Measurements from ENCODE around the gene KRT6B. TPM values are rescaled to one million over a fixed set of nuclear protein-coding genes. Genes with fewer than 3 reads are reported as not detected.
"Not testable (repeated sequence)": the region's sequence is repeated elsewhere in the genome, so short reads cannot be mapped to it uniquely, and the experiment has no call there.

KRT6B gene
- not detected for total RNA-seq (2021; ENCODE audit: unreplicated experiment)
- polyA plus RNA-seq (2012; ENCODE audit: insufficient read length): not detected
- not detected for Bru-seq, nascent RNA
- BruChase-seq, experiment 1, labeled RNA remaining after a 2-hour chase: not detected
- BruChase-seq, experiment 2, labeled RNA remaining after a 6-hour chase: not detected
- long read RNA-seq: 0 reads

DNA sequence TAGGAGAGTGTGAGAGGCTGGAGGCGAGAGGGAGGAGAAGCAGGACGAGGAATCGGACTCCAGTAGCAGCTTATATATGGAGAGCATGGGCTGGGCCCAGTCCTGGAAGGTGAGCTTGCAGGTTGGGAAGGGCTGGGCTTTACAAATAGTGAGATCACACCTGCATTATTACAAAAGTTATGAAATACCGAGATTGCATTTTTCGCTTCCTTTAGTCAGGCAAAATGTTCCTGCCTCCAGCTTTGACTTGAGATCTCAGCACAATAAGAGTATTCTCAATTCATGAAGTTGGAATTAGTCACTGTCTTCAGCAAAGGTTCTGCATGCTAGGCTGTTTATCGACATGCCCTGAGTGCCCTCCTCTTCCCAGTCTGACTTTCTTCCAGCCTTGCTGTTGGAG lies at the start of gene KRT6B:
Gene KRT6B (minus strand): TSS at position 46 of the 400 bp plus-strand sequence. CDS start 68 bp downstream, outside the sequence.
- Histone ChIP-seq H3K4me1 (ENCODE audit: control insufficient read depth, insufficient read depth, low read length) (peaks cover 8% of the 10 kb centered on the region; the same call in 1 of the 2 replicates), H3K27me3 (ENCODE audit: control insufficient read depth, insufficient read depth, low read length) (peaks cover 3% of the 10 kb centered on the region; the same call in 1 of the 2 replicates), H3K4me3 (ENCODE audit: low read depth in 2 of 2, low read length in 2 of 2) (no peak within 1 kb of the TSS), H3K27ac (ENCODE audit: low read length) (no peak within 1 kb of the TSS), H3K36me3 (ENCODE audit: control insufficient read depth, insufficient read depth, low read length) (no peaks in the 10 kb centered on the region), H3K9me3 (ENCODE audit: control insufficient read depth, insufficient read depth, low read depth, low read length) (no peaks in the 10 kb centered on the region)
- BruUV-seq (replicated peaks): no TSS peak
- ChIA-PET POLR2A (no interaction called here), CTCF (no interaction called here)
- in situ Hi-C loops (cut with HindIII; ENCODE audit: low pct_unique_long_range_greater_than_20kb, low sequenced_read_pairs): no loop called here
- ATAC-seq (no peak), DNase-seq (ENCODE audit: low read depth, low spot score) (no peak)
- intact Hi-C loops (cut with micrococcal nuclease; ENCODE audit: unreplicated experiment): no loop called here
- TF ChIP-seq, protein P1, sequence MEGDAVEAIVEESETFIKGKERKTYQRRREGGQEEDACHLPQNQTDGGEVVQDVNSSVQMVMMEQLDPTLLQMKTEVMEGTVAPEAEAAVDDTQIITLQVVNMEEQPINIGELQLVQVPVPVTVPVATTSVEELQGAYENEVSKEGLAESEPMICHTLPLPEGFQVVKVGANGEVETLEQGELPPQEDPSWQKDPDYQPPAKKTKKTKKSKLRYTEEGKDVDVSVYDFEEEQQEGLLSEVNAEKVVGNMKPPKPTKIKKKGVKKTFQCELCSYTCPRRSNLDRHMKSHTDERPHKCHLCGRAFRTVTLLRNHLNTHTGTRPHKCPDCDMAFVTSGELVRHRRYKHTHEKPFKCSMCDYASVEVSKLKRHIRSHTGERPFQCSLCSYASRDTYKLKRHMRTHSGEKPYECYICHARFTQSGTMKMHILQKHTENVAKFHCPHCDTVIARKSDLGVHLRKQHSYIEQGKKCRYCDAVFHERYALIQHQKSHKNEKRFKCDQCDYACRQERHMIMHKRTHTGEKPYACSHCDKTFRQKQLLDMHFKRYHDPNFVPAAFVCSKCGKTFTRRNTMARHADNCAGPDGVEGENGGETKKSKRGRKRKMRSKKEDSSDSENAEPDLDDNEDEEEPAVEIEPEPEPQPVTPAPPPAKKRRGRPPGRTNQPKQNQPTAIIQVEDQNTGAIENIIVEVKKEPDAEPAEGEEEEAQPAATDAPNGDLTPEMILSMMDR (IDR thresholded peaks at IDR 0.05): no peak
- TF ChIP-seq SIN3A (IDR thresholded peaks at IDR 0.05; ENCODE audit: borderline replicate concordance, insufficient read depth, low read depth, low read length): no peak
- TF ChIP-seq POLR2AphosphoS5 (IDR thresholded peaks at IDR 0.05; ENCODE audit: low read depth, low read length): no peak
- no peak for TF ChIP-seq TCF7L2 (IDR thresholded peaks at IDR 0.05; ENCODE audit: low read depth, low read length)
- TF ChIP-seq, protein P2, sequence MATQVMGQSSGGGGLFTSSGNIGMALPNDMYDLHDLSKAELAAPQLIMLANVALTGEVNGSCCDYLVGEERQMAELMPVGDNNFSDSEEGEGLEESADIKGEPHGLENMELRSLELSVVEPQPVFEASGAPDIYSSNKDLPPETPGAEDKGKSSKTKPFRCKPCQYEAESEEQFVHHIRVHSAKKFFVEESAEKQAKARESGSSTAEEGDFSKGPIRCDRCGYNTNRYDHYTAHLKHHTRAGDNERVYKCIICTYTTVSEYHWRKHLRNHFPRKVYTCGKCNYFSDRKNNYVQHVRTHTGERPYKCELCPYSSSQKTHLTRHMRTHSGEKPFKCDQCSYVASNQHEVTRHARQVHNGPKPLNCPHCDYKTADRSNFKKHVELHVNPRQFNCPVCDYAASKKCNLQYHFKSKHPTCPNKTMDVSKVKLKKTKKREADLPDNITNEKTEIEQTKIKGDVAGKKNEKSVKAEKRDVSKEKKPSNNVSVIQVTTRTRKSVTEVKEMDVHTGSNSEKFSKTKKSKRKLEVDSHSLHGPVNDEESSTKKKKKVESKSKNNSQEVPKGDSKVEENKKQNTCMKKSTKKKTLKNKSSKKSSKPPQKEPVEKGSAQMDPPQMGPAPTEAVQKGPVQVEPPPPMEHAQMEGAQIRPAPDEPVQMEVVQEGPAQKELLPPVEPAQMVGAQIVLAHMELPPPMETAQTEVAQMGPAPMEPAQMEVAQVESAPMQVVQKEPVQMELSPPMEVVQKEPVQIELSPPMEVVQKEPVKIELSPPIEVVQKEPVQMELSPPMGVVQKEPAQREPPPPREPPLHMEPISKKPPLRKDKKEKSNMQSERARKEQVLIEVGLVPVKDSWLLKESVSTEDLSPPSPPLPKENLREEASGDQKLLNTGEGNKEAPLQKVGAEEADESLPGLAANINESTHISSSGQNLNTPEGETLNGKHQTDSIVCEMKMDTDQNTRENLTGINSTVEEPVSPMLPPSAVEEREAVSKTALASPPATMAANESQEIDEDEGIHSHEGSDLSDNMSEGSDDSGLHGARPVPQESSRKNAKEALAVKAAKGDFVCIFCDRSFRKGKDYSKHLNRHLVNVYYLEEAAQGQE (IDR thresholded peaks at IDR 0.05; ENCODE audit: insufficient read depth in 1 of 2, low read depth in 2 of 2, low read length in 1 of 2): no peak

DNA sequence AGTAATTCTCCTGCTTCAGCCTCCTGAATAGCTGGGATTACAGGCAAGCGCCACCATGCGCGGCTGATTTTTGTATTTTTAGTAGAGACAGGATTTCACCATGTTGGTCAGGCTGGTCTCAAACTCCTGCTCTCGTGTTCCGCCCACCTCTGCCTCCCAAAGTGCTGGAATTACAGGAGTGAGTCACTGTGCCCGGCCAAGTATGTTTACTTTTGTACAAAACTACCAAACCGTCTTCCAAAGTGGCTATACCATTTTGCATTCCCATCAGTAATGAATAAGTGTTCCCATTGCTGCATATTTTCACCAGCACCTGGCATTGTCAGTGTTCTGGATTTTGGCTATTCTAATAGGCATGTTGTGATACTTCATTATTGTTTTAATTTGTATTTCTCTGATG lies 49.5 kb upstream of the KRT6B start:
- in situ Hi-C loops (cut with HindIII; ENCODE audit: low pct_unique_long_range_greater_than_20kb, low sequenced_read_pairs): no loop called here
- CTCF ChIA-PET: no interaction called here

DNA sequence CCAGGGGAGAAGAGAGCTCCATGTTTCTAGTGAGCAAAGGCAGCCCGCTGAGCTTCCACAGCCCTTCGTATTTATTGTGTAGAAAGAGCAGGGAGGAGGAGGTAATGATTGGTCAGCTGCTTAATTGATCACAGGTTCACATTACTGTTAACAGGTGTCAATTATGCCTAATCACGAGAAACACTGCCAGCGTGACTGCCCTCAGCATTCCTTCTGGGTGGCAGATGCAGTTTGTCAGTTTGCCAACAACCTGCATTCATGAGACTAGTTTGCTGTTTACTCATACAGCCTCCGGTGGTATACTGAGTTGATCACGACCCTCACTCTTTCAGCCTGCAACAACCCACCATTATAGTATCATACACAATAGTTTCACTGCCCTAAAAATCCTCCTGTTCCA lies 48.6 kb upstream of the KRT6B start:
- H3K27ac ChIP-seq (ENCODE audit: low read length): not testable (repeated sequence)

More for the DNA sequence above, 49.5 kb upstream of the KRT6B start:
- DNase-seq (ENCODE audit: low read depth, low spot score) (no peak), ATAC-seq (no peak)
- Histone ChIP-seq H3K36me3 (ENCODE audit: control insufficient read depth, insufficient read depth, low read length) (no peaks in the 10 kb centered on the region), H3K4me1 (ENCODE audit: control insufficient read depth, insufficient read depth, low read length) (no peaks in the 10 kb centered on the region), H3K9me3 (ENCODE audit: control insufficient read depth, insufficient read depth, low read depth, low read length) (no peaks in the 10 kb centered on the region), H3K4me3 (ENCODE audit: low read depth in 2 of 2, low read length in 2 of 2) (no peak overlapping the region), H3K27ac (ENCODE audit: low read length) (no peak overlapping the region), H3K27me3 (ENCODE audit: control insufficient read depth, insufficient read depth, low read length) (peaks cover 9% of the 10 kb centered on the region; the same call in 1 of the 2 replicates)
- intact Hi-C loops (cut with micrococcal nuclease; ENCODE audit: unreplicated experiment): no loop called here
- no peak for TF ChIP-seq SIN3A (IDR thresholded peaks at IDR 0.05; ENCODE audit: borderline replicate concordance, insufficient read depth, low read depth, low read length)
- no peak for TF ChIP-seq POLR2AphosphoS5 (IDR thresholded peaks at IDR 0.05; ENCODE audit: low read depth, low read length)
- no TSS peak for BruUV-seq (replicated peaks)
- POLR2A ChIA-PET: no interaction called here

More for the DNA sequence above, 48.6 kb upstream of the KRT6B start:
- H3K9me3 ChIP-seq (ENCODE audit: control insufficient read depth, insufficient read depth, low read depth, low read length); intact Hi-C loops (cut with micrococcal nuclease; ENCODE audit: unreplicated experiment); BruUV-seq (replicated peaks); in situ Hi-C loops (cut with HindIII; ENCODE audit: low pct_unique_long_range_greater_than_20kb, low sequenced_read_pairs); H3K4me1 ChIP-seq (ENCODE audit: control insufficient read depth, insufficient read depth, low read length); CTCF ChIA-PET; POLR2A ChIA-PET; H3K27me3 ChIP-seq (ENCODE audit: control insufficient read depth, insufficient read depth, low read length); H3K4me3 ChIP-seq (ENCODE audit: low read depth in 2 of 2, low read length in 2 of 2); H3K36me3 ChIP-seq (ENCODE audit: control insufficient read depth, insufficient read depth, low read length); ATAC-seq; DNase-seq (ENCODE audit: low read depth, low spot score): not testable (repeated sequence)

All from Panc1 (cell line).